ENCODE data around the gene TIMP4. TPM values are rescaled to one million over a fixed set of nuclear protein-coding genes. Genes with fewer than 3 reads are reported as not detected.

The TIMP4 gene
- total and polyA plus RNA-seq, 3 donors from 2014 or later = 0.95 to 3.3 (median 1.3) TPM

- no peak overlapping the region for H3K4me3 ChIP-seq
- H3K36me3 ChIP-seq (ENCODE audit: low read depth, missing control alignments) = no peaks in the 10 kb centered on the region
- H3K27me3 ChIP-seq = no peaks in the 10 kb centered on the region
- peaks cover under 1% of the 10 kb centered on the region for H3K4me1 ChIP-seq
- DNase-seq = no peak
- H3K27ac ChIP-seq = no peak overlapping the region
- H3K9me3 ChIP-seq = no peaks in the 10 kb centered on the region
- TF ChIP-seq POLR2A (IDR thresholded peaks at IDR 0.05) (no peak), CTCF (IDR thresholded peaks at IDR 0.05) (no peak)
- WGBS, 2 donors = 35 to 43% methylated on average over 1 of the region's 1 CpG
- intact Hi-C loops (cut with DNase I; ENCODE audit: low total_unique reads) = no loop called here
These were observed 25.8 kb downstream of the TIMP4 start for GRCh38 chr3:12132881-12133280.

GRCh38 chr3:12131351-12132090 lies 27.2 kb downstream of the TIMP4 start:
- intact Hi-C loops (cut with DNase I; ENCODE audit: low total_unique reads) = no loop called here
- no peak overlapping the region for H3K27ac ChIP-seq

GRCh38 chr3:12127391-12127790 lies 31.3 kb downstream of the TIMP4 start:
- Histone ChIP-seq H3K36me3 (ENCODE audit: low read depth, missing control alignments) (no peaks in the 10 kb centered on the region), H3K4me1 (no peaks in the 10 kb centered on the region), H3K4me3 (no peak overlapping the region), H3K27me3 (no peaks in the 10 kb centered on the region), H3K27ac (no peak overlapping the region), H3K9me3 (no peaks in the 10 kb centered on the region)
- WGBS, 2 donors = 100% methylated on average over 1 of the region's 1 CpG
- TF ChIP-seq POLR2A (IDR thresholded peaks at IDR 0.05) = no peak
- TF ChIP-seq CTCF (IDR thresholded peaks at IDR 0.05) = no peak
- intact Hi-C loops (cut with DNase I; ENCODE audit: low total_unique reads) = no loop called here
- DNase-seq = no peak

More at GRCh38 chr3:12131351-12132090, 27.2 kb downstream of the TIMP4 start:
- WGBS, 2 donors = 84 to 85% methylated on average over 3 of the region's 3 CpGs
- DNase-seq = no peak
- TF ChIP-seq POLR2A (IDR thresholded peaks at IDR 0.05) (no peak), CTCF (IDR thresholded peaks at IDR 0.05) (no peak)
- Histone ChIP-seq H3K4me3 (no peak overlapping the region), H3K4me1 (no peaks in the 10 kb centered on the region), H3K27me3 (no peaks in the 10 kb centered on the region), H3K9me3 (no peaks in the 10 kb centered on the region), H3K36me3 (ENCODE audit: low read depth, missing control alignments) (no peaks in the 10 kb centered on the region)

- WGBS, 2 donors = 93 to 100% methylated on average over 1 of the region's 1 CpG
- H3K36me3 ChIP-seq (ENCODE audit: low read depth, missing control alignments) = no peaks in the 10 kb centered on the region
- no peak overlapping the region for H3K27ac ChIP-seq
- no peak overlapping the region for H3K4me3 ChIP-seq
- no peak for DNase-seq
- TF ChIP-seq POLR2A (IDR thresholded peaks at IDR 0.05) = no peak
- TF ChIP-seq CTCF (IDR thresholded peaks at IDR 0.05) = no peak
- H3K4me1 ChIP-seq = no peaks in the 10 kb centered on the region
- no peaks in the 10 kb centered on the region for H3K9me3 ChIP-seq
- intact Hi-C loops (cut with DNase I; ENCODE audit: low total_unique reads) = no loop called here
- H3K27me3 ChIP-seq = no peaks in the 10 kb centered on the region
These were observed 32.9 kb downstream of the TIMP4 start for GRCh38 chr3:12125772-12126171.

- DNase-seq = no peak
- intact Hi-C loops (cut with DNase I; ENCODE audit: low total_unique reads) = no loop called here
- Histone ChIP-seq H3K9me3 (no peaks in the 10 kb centered on the region), H3K27me3 (no peaks in the 10 kb centered on the region), H3K4me1 (no peaks in the 10 kb centered on the region), H3K36me3 (ENCODE audit: low read depth, missing control alignments) (no peaks in the 10 kb centered on the region), H3K27ac (no peak overlapping the region), H3K4me3 (no peak overlapping the region)
- TF ChIP-seq CTCF (IDR thresholded peaks at IDR 0.05) = no peak
These were observed 37.2 kb downstream of the TIMP4 start for GRCh38 chr3:12121466-12121865.

Measured in testis (tissue), 3 donors.